BLaER1 treated with 17β-estradiol and CSF1 and Interleukin-3, amounts not matched to agents 10 nM and 100 nM (cell line): ENCODE data around the gene SLC35F4.

Experiments
- H3K27ac ChIP-seq, 11 experiments: shearing (Covaris generic); formaldehyde crosslinking; 2 replicates each; pipeline ENCODE4 v1.8.1; 2022
- H3K27me3 ChIP-seq, 11 experiments: shearing (Covaris generic); formaldehyde crosslinking; 2 replicates each; pipeline ENCODE4 v1.8.1; 2022
- H3K36me3 ChIP-seq, 11 experiments: shearing (Covaris generic); formaldehyde crosslinking; 2 replicates each; pipeline ENCODE4 v1.8.1; 2022
- H3K4me1 ChIP-seq, 10 experiments: shearing (Covaris generic); formaldehyde crosslinking; 2 replicates each; pipeline ENCODE4 v1.8.1; 2022
- H3K4me2 ChIP-seq, 11 experiments: shearing (Covaris generic); formaldehyde crosslinking; 2 replicates each; pipeline ENCODE4 v1.8.1; 2022
- H3K4me3 ChIP-seq, 10 experiments: shearing (Covaris generic); formaldehyde crosslinking; 2 replicates each; pipeline ENCODE4 v1.8.1; 2022
- H3K9ac ChIP-seq, 11 experiments: shearing (Covaris generic); formaldehyde crosslinking; 2 replicates each; pipeline ENCODE4 v1.8.1; 2022
- H3K9me3 ChIP-seq, 11 experiments: shearing (Covaris generic); formaldehyde crosslinking; replicated peaks in 1 of 11; 2 replicates each; pipeline ENCODE4 v1.8.1; 2022
- H4K20me1 ChIP-seq, 11 experiments: shearing (Covaris generic); formaldehyde crosslinking; 2 replicates each; pipeline ENCODE4 v1.8.1; 2022
- Cebpa-rat ChIP-seq, 11 experiments: shearing (Covaris generic); IDR thresholded peaks; 2 replicates each; pipeline ENCODE4 v1.8.1; 2022

The SLC35F4 gene

DNA sequence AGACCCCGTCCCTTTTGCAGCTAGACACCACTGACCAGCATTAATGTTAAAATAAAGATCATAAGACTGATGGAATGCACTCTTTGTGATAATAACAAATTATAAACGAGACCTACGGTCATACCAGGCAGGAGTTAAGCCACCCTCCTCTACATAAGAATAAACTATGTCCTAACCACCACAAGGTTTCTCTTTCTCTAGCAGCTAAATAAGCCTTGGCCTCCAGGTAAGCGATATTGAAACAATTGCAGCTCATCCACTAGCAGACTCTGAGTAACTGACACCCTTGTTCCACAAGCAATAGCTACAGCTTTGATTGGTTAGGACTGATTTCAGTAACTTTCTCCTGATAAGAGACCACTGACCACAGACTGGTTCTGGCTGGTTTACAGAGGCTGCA, 228.0 kb downstream of the SLC35F4 start:
- Histone ChIP-seq H3K9ac (no peak overlapping the region), H3K36me3 (no peaks in the 10 kb centered on the region), H3K27me3 (peaks cover 0 to 11% (median 0%) of the 10 kb centered on the region in 11 experiments; a peak in 2 of 22 replicates), H3K4me1 (peaks cover 0 to 13% (median 9%) of the 10 kb centered on the region in 10 experiments; a peak in 12 of 20 replicates), H3K9me3 (0 out of 22 replicates have a peak, but pooled peaks cover 0 to 6% (median 0%) of the 10 kb centered on the region in 11 experiments), H3K27ac (no peak overlapping the region), H3K4me3 (no peak overlapping the region), H3K4me2 (no peak overlapping the region), H4K20me1 (no peaks in the 10 kb centered on the region)
- no peak for TF ChIP-seq Cebpa-rat (IDR thresholded peaks at IDR 0.05)

GRCh38 chr14:57634335-57634734, 231.6 kb downstream of the SLC35F4 start:
- Histone ChIP-seq H3K27me3 (0 out of 22 replicates have a peak, but pooled peaks cover 0 to under 1% (median 0%) of the 10 kb centered on the region in 11 experiments), H3K4me3 (no peak overlapping the region), H3K9me3 (0 out of 22 replicates have a peak, but pooled peaks cover 0 to 6% (median 0%) of the 10 kb centered on the region in 11 experiments), H3K4me1 (no peaks in the 10 kb centered on the region), H3K36me3 (no peaks in the 10 kb centered on the region), H3K27ac (no peak overlapping the region), H3K4me2 (no peak overlapping the region), H3K9ac (no peak overlapping the region), H4K20me1 (no peaks in the 10 kb centered on the region)
- TF ChIP-seq Cebpa-rat (IDR thresholded peaks at IDR 0.05): no peak

DNA sequence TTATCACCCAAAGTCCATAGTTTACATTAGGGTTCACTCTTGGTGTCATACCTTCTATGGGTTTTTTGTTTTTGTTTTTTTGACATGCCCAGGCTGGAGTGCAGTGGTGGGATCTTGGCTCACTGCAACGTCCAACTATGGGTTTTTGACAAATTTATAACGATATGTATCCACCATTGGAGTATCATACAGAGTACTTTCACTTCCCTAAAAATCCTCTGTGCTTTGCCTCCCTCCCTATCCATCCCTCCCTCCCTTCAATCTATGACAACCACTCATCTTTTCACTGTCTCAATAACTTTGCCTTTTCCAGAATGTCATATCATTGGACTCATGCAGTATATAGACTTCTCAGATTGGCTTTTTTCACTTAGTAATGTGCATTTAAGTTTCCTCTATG, 233.2 kb downstream of the SLC35F4 start:
- no peak for TF ChIP-seq Cebpa-rat (IDR thresholded peaks at IDR 0.05)
- H3K4me2 ChIP-seq: no peak overlapping the region
- H3K9ac ChIP-seq: no peak overlapping the region
- H3K27me3 ChIP-seq: no peaks in the 10 kb centered on the region
- no peak overlapping the region for H3K4me3 ChIP-seq
- H3K36me3 ChIP-seq: no peaks in the 10 kb centered on the region
- no peaks in the 10 kb centered on the region for H4K20me1 ChIP-seq
- H3K9me3 ChIP-seq: 0 out of 22 replicates have a peak, but pooled peaks cover 0 to 5% (median 0%) of the 10 kb centered on the region in 11 experiments
- H3K4me1 ChIP-seq: no peaks in the 10 kb centered on the region
- H3K27ac ChIP-seq: no peak overlapping the region

DNA sequence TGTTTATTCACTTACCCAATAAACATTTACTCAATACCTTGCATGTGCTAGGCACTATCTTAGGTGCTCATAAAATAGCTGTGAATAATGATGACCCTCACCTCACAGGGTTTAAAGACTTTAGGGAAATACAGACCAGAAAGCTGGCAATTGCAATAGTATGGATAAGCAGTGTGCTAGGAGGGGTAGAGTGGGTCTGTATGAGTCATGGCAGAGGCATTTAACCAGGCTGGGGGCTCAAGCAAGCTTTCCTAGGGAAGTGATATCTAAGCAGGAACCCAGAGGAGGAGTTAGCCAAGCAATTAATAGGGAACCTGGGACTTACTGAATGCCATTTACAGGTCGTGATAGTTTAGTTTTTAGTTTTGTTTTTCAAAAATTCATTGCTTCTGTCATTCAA, 248.4 kb downstream of the SLC35F4 start:
- no peak overlapping the region for H3K4me3 ChIP-seq
- H3K27ac ChIP-seq: no peak overlapping the region
- no peak overlapping the region for H3K9ac ChIP-seq
- H4K20me1 ChIP-seq: no peaks in the 10 kb centered on the region
- TF ChIP-seq Cebpa-rat (IDR thresholded peaks at IDR 0.05): no peak
- H3K36me3 ChIP-seq: no peaks in the 10 kb centered on the region
- no peaks in the 10 kb centered on the region for H3K27me3 ChIP-seq
- no peaks in the 10 kb centered on the region for H3K9me3 ChIP-seq
- no peak overlapping the region for H3K4me2 ChIP-seq
- no peaks in the 10 kb centered on the region for H3K4me1 ChIP-seq

GRCh38 chr14:57612946-57613345, 252.9 kb downstream of the SLC35F4 start:
- H3K4me1 ChIP-seq: no peaks in the 10 kb centered on the region
- no peaks in the 10 kb centered on the region for H3K9me3 ChIP-seq
- H3K27me3 ChIP-seq: no peaks in the 10 kb centered on the region
- TF ChIP-seq Cebpa-rat (IDR thresholded peaks at IDR 0.05): no peak
- no peak overlapping the region for H3K4me3 ChIP-seq
- H3K9ac ChIP-seq: no peak overlapping the region
- H4K20me1 ChIP-seq: no peaks in the 10 kb centered on the region
- no peak overlapping the region for H3K4me2 ChIP-seq
- H3K27ac ChIP-seq: no peak overlapping the region
- H3K36me3 ChIP-seq: no peaks in the 10 kb centered on the region

- Histone ChIP-seq H3K27me3 (no peaks in the 10 kb centered on the region), H3K4me3 (no peak overlapping the region), H3K9me3 (no peaks in the 10 kb centered on the region), H3K4me1 (peaks cover 0 to 10% (median 7%) of the 10 kb centered on the region in 10 experiments; a peak in 8 of 20 replicates), H3K36me3 (no peaks in the 10 kb centered on the region), H3K27ac (no peak overlapping the region), H3K9ac (no peak overlapping the region), H3K4me2 (no peak overlapping the region), H4K20me1 (no peaks in the 10 kb centered on the region)
- TF ChIP-seq Cebpa-rat (IDR thresholded peaks at IDR 0.05): no peak
Observed at GRCh38 chr14:57611555-57612075, 254.3 kb downstream of the SLC35F4 start.

- Histone ChIP-seq H3K9ac (no peak overlapping the region), H3K27ac (no peak overlapping the region), H3K4me2 (no peak overlapping the region), H4K20me1 (no peaks in the 10 kb centered on the region), H3K9me3 (no peaks in the 10 kb centered on the region), H3K36me3 (no peaks in the 10 kb centered on the region), H3K27me3 (no peaks in the 10 kb centered on the region), H3K4me1 (peaks cover 0 to 10% (median 7%) of the 10 kb centered on the region in 10 experiments; a peak in 8 of 20 replicates), H3K4me3 (no peak overlapping the region)
- no peak for TF ChIP-seq Cebpa-rat (IDR thresholded peaks at IDR 0.05)
Observed at GRCh38 chr14:57610631-57611030, 255.3 kb downstream of the SLC35F4 start.

GRCh38 chr14:57609192-57610075, 256.5 kb downstream of the SLC35F4 start:
- Histone ChIP-seq H3K36me3 (no peaks in the 10 kb centered on the region), H3K9me3 (no peaks in the 10 kb centered on the region), H3K4me3 (no peak overlapping the region), H3K4me1 (peaks cover 0 to 10% (median 7%) of the 10 kb centered on the region in 10 experiments; a peak in 8 of 20 replicates), H3K9ac (no peak overlapping the region), H4K20me1 (no peaks in the 10 kb centered on the region), H3K27me3 (no peaks in the 10 kb centered on the region), H3K4me2 (no peak overlapping the region), H3K27ac (no peak overlapping the region)
- no peak for TF ChIP-seq Cebpa-rat (IDR thresholded peaks at IDR 0.05)

- Histone ChIP-seq H3K27ac (no peak overlapping the region), H3K4me1 (peaks cover 0 to 10% (median 7%) of the 10 kb centered on the region in 10 experiments; a peak in 8 of 20 replicates), H4K20me1 (no peaks in the 10 kb centered on the region), H3K27me3 (no peaks in the 10 kb centered on the region), H3K4me3 (no peak overlapping the region), H3K9me3 (no peaks in the 10 kb centered on the region), H3K4me2 (peak overlapping the region in 6 of 11 experiments; percentile 0 to 34 (median 24); a peak in 4 of 22 replicates), H3K9ac (no peak overlapping the region), H3K36me3 (no peaks in the 10 kb centered on the region)
- no peak for TF ChIP-seq Cebpa-rat (IDR thresholded peaks at IDR 0.05)
Observed at GRCh38 chr14:57607086-57607485, 258.8 kb downstream of the SLC35F4 start.
